SK-N-SH (cell line): ENCODE results near the gene NSF. TPM values are rescaled to one million over a fixed set of nuclear protein-coding genes. Genes with fewer than 3 reads are reported as not detected.

Source experiments
- CTCF ChIA-PET: fragments of 300-600, 350-600 bp; formaldehyde crosslinking; extraction: SDS; loops from one replicate; lab custom pipeline; 2021; lab: Yijun Ruan, JAX
- POLR2A ChIA-PET: fragments of 350-600 bp; sonication (Branson Sonifier 250); formaldehyde crosslinking; extraction: SDS; loops from one replicate; lab custom pipeline; 2020; ENCODE audit warnings: antibody characterized with exemption, inconsistent platforms; lab: Yijun Ruan, JAX
- DNase-seq: peaks from one replicate; pipeline ENCODE4 v3.0.0; 2012
- H2AFZ ChIP-seq: fragments of 200-600 bp; sonication (generic); 2 replicates; pipeline ENCODE4 v1.8.1; 2016; ENCODE audit warnings: antibody characterized with exemption, mild to moderate bottlenecking, low read depth
- H3F3A ChIP-seq: fragments of 200-600 bp; sonication (generic); replicated peaks from 2 replicates; pipeline ENCODE3; 2016; ENCODE audit warnings: antibody characterized with exemption, mild to moderate bottlenecking; ENCODE audit not compliant: insufficient read depth
- H3K27ac ChIP-seq, 2 experiments: fragments of 200-500 bp in 1 of 2; fragments of 200-600 bp in 1 of 2; sonication (Bioruptor generic) in 1 of 2; sonication (generic), shearing (Covaris generic) in 1 of 2; 2 replicates each; pipeline versions ENCODE4 v1.5.1 to v1.6.1; 2014 to 2016; ENCODE audit warnings: low read depth in 2 of 2, inconsistent platforms in 1 of 2, low read length in 1 of 2, mild to moderate bottlenecking in 1 of 2, mixed read lengths in 1 of 2
- H3K27me3 ChIP-seq: fragments of 200-600 bp; sonication (generic), shearing (Covaris generic); 2 replicates; pipeline ENCODE4 v1.6.1; 2016; ENCODE audit warnings: mixed run types; ENCODE audit not compliant: insufficient read depth
- H3K36me3 ChIP-seq, 2 experiments: fragments of 200-500 bp in 1 of 2; fragments of 200-600 bp in 1 of 2; sonication (Bioruptor generic) in 1 of 2; sonication (generic) in 1 of 2; replicated peaks in 1 of 2; 2 replicates each; pipeline versions ENCODE3 to v1.5.1; 2014 to 2016; ENCODE audit warnings: low read length in 1 of 2, mild to moderate bottlenecking in 1 of 2; ENCODE audit not compliant: insufficient read depth in 2 of 2, control insufficient read depth in 1 of 2
- H3K4me1 ChIP-seq, 2 experiments: fragments of 200-500 bp in 1 of 2; fragments of 200-600 bp in 1 of 2; sonication (Bioruptor generic) in 1 of 2; sonication (generic), shearing (Covaris generic) in 1 of 2; 2 replicates each; pipeline versions ENCODE4 v1.5.1 to v1.6.1; 2014 to 2016; ENCODE audit warnings: low read depth in 1 of 2, low read length in 1 of 2, mixed run types in 1 of 2; ENCODE audit not compliant: insufficient read depth in 2 of 2, control insufficient read depth in 1 of 2
- H3K4me2 ChIP-seq: fragments of 200-600 bp; sonication (generic), shearing (Covaris generic); 2 replicates; pipeline ENCODE4 v1.6.1; 2017; ENCODE audit warnings: mixed run types
- H3K4me3 ChIP-seq, 2 experiments: fragments of 200-500 bp in 1 of 2; fragments of 200-600 bp in 1 of 2; sonication (Bioruptor generic) in 1 of 2; sonication (generic), shearing (Covaris generic) in 1 of 2; 2 replicates each; pipeline versions ENCODE4 v1.5.1 to v1.8.1; 2014 to 2016; ENCODE audit warnings: low read depth in 2 of 2, inconsistent platforms in 1 of 2, low read length in 1 of 2, mild to moderate bottlenecking in 1 of 2, mixed read lengths in 1 of 2, moderate library complexity in 1 of 2
- H3K79me2 ChIP-seq: fragments of 200-600 bp; sonication (generic); 2 replicates; pipeline ENCODE4 v1.8.1; 2017; ENCODE audit warnings: mild to moderate bottlenecking; ENCODE audit not compliant: insufficient read depth
- H3K9ac ChIP-seq: fragments of 200-600 bp; sonication (generic); 2 replicates; pipeline ENCODE4 v1.6.1; 2017; ENCODE audit warnings: mixed run types
- H3K9me2 ChIP-seq: fragments of 200-600 bp; sonication (generic); 2 replicates; pipeline ENCODE4 v1.6.1; 2017; ENCODE audit warnings: mixed run types
- H3K9me3 ChIP-seq: fragments of 200-600 bp; sonication (generic); 2 replicates; pipeline ENCODE4 v1.6.1; 2017; ENCODE audit warnings: mixed run types, mild to moderate bottlenecking, moderate library complexity
- H4K20me1 ChIP-seq: fragments of 200-600 bp; sonication (generic); 2 replicates; pipeline ENCODE4 v1.6.1; 2017; ENCODE audit warnings: mild to moderate bottlenecking, mixed run types; ENCODE audit not compliant: insufficient read depth
- CTCF ChIP-seq: fragments of 200-600 bp; sonication (generic); IDR thresholded peaks from 2 replicates; pipeline ENCODE4 v1.6.1; 2017; ENCODE audit warnings: antibody characterized with exemption, mild to moderate bottlenecking, moderate library complexity
- ELF1 ChIP-seq: IDR thresholded peaks from 2 replicates; pipeline ENCODE4 v1.4.0; 2012
- EP300 ChIP-seq, 2 experiments: IDR thresholded peaks; 2 replicates each; pipeline versions ENCODE4 v1.4.0 to v1.6.1; 2012; ENCODE audit warnings: borderline replicate concordance in 1 of 2, low read depth in 1 of 2, low read length in 1 of 2
- GABPA ChIP-seq: IDR thresholded peaks from 2 replicates; pipeline ENCODE4 v1.4.0; 2012; ENCODE audit warnings: low read depth, mild to moderate bottlenecking
- GATA2 ChIP-seq: sonication (generic); formaldehyde crosslinking; IDR thresholded peaks from 2 replicates; pipeline ENCODE4 v1.5.0; 2020; ENCODE audit warnings: mild to moderate bottlenecking, missing genetic modification reagents
- IRF3 ChIP-seq: fragments of 150-350 bp; IDR thresholded peaks from 2 replicates; pipeline ENCODE4 v1.6.1; 2016; ENCODE audit warnings: mild to moderate bottlenecking, low read depth, low read length
- JUND ChIP-seq: IDR thresholded peaks from 2 replicates; pipeline ENCODE4 v1.4.0; 2012
- NRF1 ChIP-seq: IDR thresholded peaks from 2 replicates; pipeline ENCODE4 v1.6.1; 2012; ENCODE audit warnings: low read depth, mild to moderate bottlenecking, low read length
- PBX3 ChIP-seq: IDR thresholded peaks from 2 replicates; pipeline ENCODE4; 2012
- POLR2AphosphoS5 ChIP-seq: IDR thresholded peaks from 2 replicates; pipeline ENCODE4 v1.6.1; 2012; ENCODE audit warnings: low read depth, low read length
- RAD21 ChIP-seq: IDR thresholded peaks from 2 replicates; pipeline ENCODE4 v1.6.1; 2012; ENCODE audit warnings: mild to moderate bottlenecking, low read length
- RCOR1 ChIP-seq: fragments of 150-350 bp; IDR thresholded peaks from 2 replicates; pipeline ENCODE4 v1.6.1; 2017; ENCODE audit warnings: antibody characterized with exemption, low read length
- SIN3A ChIP-seq: IDR thresholded peaks from 2 replicates; pipeline ENCODE4 v1.6.1; 2012; ENCODE audit warnings: low read depth, mild to moderate bottlenecking, low read length, moderate library complexity, borderline replicate concordance
- TCF12 ChIP-seq: IDR thresholded peaks from 2 replicates; pipeline ENCODE4 v1.4.0; 2012
- WGBS: methylation state at CpG from one replicate; pipeline ENCODE4 v1.1.6; 2017; ENCODE audit warnings: low lambda C conversion rate; 5-methylcytosine and 5-hydroxymethylcytosine counted together
- polyA plus RNA-seq, 3 experiments: library from polyadenylated mRNA; depleted of rRNA; stranded (reverse); fragments of >200 nt; gene quantifications; 2 replicates each; pipeline ENCODE4 v1.2.3, GENCODE V29; 2012

NSF gene
- polyA plus RNA-seq, 1 of the 3 experiments (the other 2 are of a cell fraction), result 31.4 TPM

GRCh38 chr17:46805771-46806170 lies 215.3 kb downstream of the NSF start:
- Histone ChIP-seq H3K4me2 (no peak overlapping the region), H3K9ac (no peak overlapping the region), H3F3A (no peaks in the 10 kb centered on the region), H3K36me3 (no peaks in the 10 kb centered on the region), H3K27me3 (no peaks in the 10 kb centered on the region), H3K9me2 (no peaks in the 10 kb centered on the region), H3K9me3 (no peaks in the 10 kb centered on the region), H3K4me3 (no peak overlapping the region), H3K79me2 (no peaks in the 10 kb centered on the region), H4K20me1 (no peaks in the 10 kb centered on the region), H2AFZ (no peak overlapping the region), H3K4me1 (peaks cover 0 to 26% of the 10 kb centered on the region in 2 experiments; a peak in 1 of 4 replicates), H3K27ac (no peak overlapping the region)
- TF ChIP-seq JUND, result no peak
- no peak for TF ChIP-seq CTCF
- TF ChIP-seq GABPA, result no peak
- TF ChIP-seq GATA2 (CRISPR knock-in tag), result no peak
- no peak for TF ChIP-seq IRF3
- TF ChIP-seq RAD21, result no peak
- TF ChIP-seq POLR2AphosphoS5, result no peak
- TF ChIP-seq NRF1, result no peak
- no peak for TF ChIP-seq ELF1
- TF ChIP-seq RCOR1, result no peak
- no peak for TF ChIP-seq TCF12
- no peak for TF ChIP-seq EP300 (IDR thresholded peaks at IDR 0.05; ENCODE audit: borderline replicate concordance in 1 of 2, low read depth in 1 of 2, low read length in 1 of 2)
- no peak for TF ChIP-seq PBX3
- no peak for TF ChIP-seq SIN3A
- CTCF ChIA-PET, result interaction anchor here (0.9 to 1.5 kb wide), 4 partner anchors 30 to 83 kb away, joined by 3 to 11 read pairs (median 4); no protein-coding TSS in a partner anchor
- no peak for DNase-seq
- POLR2A ChIA-PET, result no interaction called here
- 82% methylated on average over 6 of the region's 6 CpGs for WGBS

Other genes with a start within 250 kb of the NSF start
- 2.9 and 3.0 TPM in 2 replicates for gene ARL17B, start 228.9 kb upstream of the NSF start, polyA plus RNA-seq (2012; rRNA removed)
- 3.2 and 3.5 TPM in 2 replicates for gene LRRC37A2, start 78.2 kb upstream of the NSF start, polyA plus RNA-seq (2012; rRNA removed)
- gene ARL17A, start 11.0 kb upstream of the NSF start, polyA plus RNA-seq (2012; rRNA removed), result 2.9 and 5.1 TPM in 2 replicates
- 5.3 and 7.6 TPM in 2 replicates for gene WNT3, start 228.0 kb downstream of the NSF start, polyA plus RNA-seq (2012; rRNA removed)